IMR-90 (cell line): Measurements from ENCODE around the gene SIX2.

ENCODE experiments used
- CTCF ChIP-seq: conservative IDR thresholded peaks from 2 replicates; pipeline ENCODE4 v1.5.1; 2012; ENCODE audit warnings: mild to moderate bottlenecking, low read depth, low read length, improper control_type of control experiment
- ELK1 ChIP-seq: fragments of 150-350 bp; IDR thresholded peaks from 2 replicates; pipeline ENCODE4 v1.6.1; 2016; ENCODE audit warnings: low read depth, mild to moderate bottlenecking, low read length, moderate library complexity, borderline replicate concordance
- MAFK ChIP-seq: IDR thresholded peaks from 2 replicates; pipeline ENCODE4 v1.6.1; 2012; ENCODE audit warnings: low read depth, low read length, improper control_type of control experiment
- MAZ ChIP-seq: IDR thresholded peaks from 2 replicates; pipeline ENCODE4 v1.6.1; 2012; ENCODE audit warnings: low read depth, mild to moderate bottlenecking, low read length, improper control_type of control experiment, moderate library complexity, borderline replicate concordance
- POLR2A ChIP-seq: IDR thresholded peaks from 2 replicates; pipeline ENCODE4 v1.6.1; 2012; ENCODE audit warnings: mild to moderate bottlenecking, low read depth, low read length
- SMC3 ChIP-seq: fragments of 150-350 bp; IDR thresholded peaks from 2 replicates; pipeline ENCODE4 v1.6.1; 2016; ENCODE audit warnings: low read depth, mild to moderate bottlenecking, antibody characterized with exemption, low read length, moderate library complexity
- USF2 ChIP-seq: fragments of 150-350 bp; IDR thresholded peaks from 2 replicates; pipeline ENCODE4 v1.6.1; 2017; ENCODE audit warnings: mild to moderate bottlenecking, antibody characterized with exemption, low read length, low read depth

GRCh38 chr2:44956843-44957242, 52.4 kb downstream of the SIX2 start:
- no peak for TF ChIP-seq CTCF
- TF ChIP-seq POLR2A = no peak
- TF ChIP-seq SMC3 = no peak
- no peak for TF ChIP-seq ELK1
- no peak for TF ChIP-seq USF2
- TF ChIP-seq MAFK = no peak
- no peak for TF ChIP-seq MAZ
